MM.1S (cell line): Measurements from ENCODE around the gene FASLG.

Experiments used
- CTCF ChIP-seq: fragments of 300-600 bp; sonication (generic); IDR thresholded peaks from 2 replicates; pipeline ENCODE4 v1.5.1; 2016; ENCODE audit warnings: antibody characterized with exemption, low read length, mixed read lengths
- EZH2 ChIP-seq: fragments of 300-600 bp; sonication (generic); optimal IDR thresholded peaks from 2 replicates; pipeline ENCODE3; 2017; ENCODE audit warnings: low read depth, mild to moderate bottlenecking, antibody characterized with exemption, low read length, mixed read lengths
- EZH2phosphoT487 ChIP-seq: fragments of 300-600 bp; sonication (generic); IDR thresholded peaks from 2 replicates; pipeline ENCODE4 v1.6.1; 2018; ENCODE audit warnings: antibody characterized with exemption, low read length

- TF ChIP-seq EZH2 = no peak
- no peak for TF ChIP-seq CTCF
- no peak for TF ChIP-seq EZH2phosphoT487
Observed at GRCh38 chr1:172650474-172651193, 8.3 kb upstream of the FASLG start.
